Right cardiac atrium (tissue), 5 donors: ENCODE data around the gene LRRC1. TPM values are rescaled to one million over a fixed set of nuclear protein-coding genes. Genes with fewer than 3 reads are reported as not detected.
"Not testable (repeated sequence)": the region's sequence is repeated elsewhere in the genome, so short reads cannot be mapped to it uniquely, and the experiment has no call there.

ENCODE experiments used
- ATAC-seq, 2 donors: fragments of 200-7000 bp; cut with Tn5 transposase; one replicate each; pipeline versions ENCODE4 v1.8.0 to v1.9.1; 2020; ENCODE audit warnings: moderate library complexity in 2 of 2, mild to moderate bottlenecking in 1 of 2
- DNase-seq, 3 donors: peaks; one replicate each; pipeline ENCODE4 v3.0.0-alpha.2; 2020
- H3K27ac ChIP-seq: one replicate; pipeline ENCODE4 v1.5.1; 2013; ENCODE audit warnings: mild to moderate bottlenecking, low read length, control low read depth, moderate library complexity
- H3K27me3 ChIP-seq: one replicate; pipeline ENCODE4 v1.6.1; 2013; ENCODE audit not compliant: control insufficient read depth, insufficient read depth
- H3K4me1 ChIP-seq: one replicate; pipeline ENCODE4 v1.6.1; 2013; ENCODE audit warnings: low read length; ENCODE audit not compliant: control insufficient read depth, insufficient read depth
- H3K4me3 ChIP-seq: one replicate; pipeline ENCODE4 v1.5.1; 2013; ENCODE audit warnings: low read length, control low read depth
- H3K9me3 ChIP-seq: one replicate; pipeline ENCODE4 v1.6.1; 2013; ENCODE audit warnings: low read length; ENCODE audit not compliant: control insufficient read depth
- WGBS: extraction: QIAGEN DNeasy Blood & Tissue Kit; methylation state at CpG from one replicate; pipeline ENCODE4 v1.1.7; 2013; 5-methylcytosine and 5-hydroxymethylcytosine counted together
- intact Hi-C, 4 donors: fragments of 100-400 bp; cut with DNase I; formaldehyde crosslinking; loops; one replicate each; pipeline versions ENCODE4 v1.11.0 to v1.14.0; 2022 to 2023
- polyA plus RNA-seq: library from polyadenylated mRNA; stranded (reverse); fragments of 200-250 nt; gene quantifications from one replicate; pipeline ENCODE4 v1.2.3, GENCODE V29; 2013
- total RNA-seq, 4 donors: library from RNA; stranded (reverse); fragmentation: NEBNext Ultra II Directional; extraction: Animal tissue kit (Norgen Biotek cat#: 25700); gene quantifications; one replicate each; pipeline ENCODE4 v1.2.1, GENCODE V29; 2021
- donor health status: healthy with polysubstance abuse.
- donor health status: DM: no; HTN: yes; CAD: no.
- donor health status: DM: no; HTN: no; CAD: no.
- donor health status: DM: no; HTN: yes; CAD: no; lungs with severe emphysema.
- donor health status: DM: yes; HTN: yes; CAD: no.

LRRC1 gene
- total and polyA plus RNA-seq, 5 donors: 1.9 to 3.6 (median 3.2) TPM

- no peak overlapping the region for H3K27ac ChIP-seq
- H3K9me3 ChIP-seq: no peaks in the 10 kb centered on the region
- ATAC-seq (no peak), DNase-seq (no peak)
- no peaks in the 10 kb centered on the region for H3K4me1 ChIP-seq
- intact Hi-C loops: no loop called here
- H3K27me3 ChIP-seq: no peaks in the 10 kb centered on the region
- no peak overlapping the region for H3K4me3 ChIP-seq
Measured at GRCh38 chr6:53802582-53802981, 7.8 kb downstream of the LRRC1 start.

GRCh38 chr6:53803081-53803860 is 8.5 kb downstream of the LRRC1 start:
- H3K4me1 ChIP-seq: peaks cover 3% of the 10 kb centered on the region
- DNase-seq (no peak), ATAC-seq (no peak)
- H3K4me3 ChIP-seq: no peak overlapping the region
- no peak overlapping the region for H3K27ac ChIP-seq
- H3K9me3 ChIP-seq: no peaks in the 10 kb centered on the region
- intact Hi-C loops: no loop called here
- no peaks in the 10 kb centered on the region for H3K27me3 ChIP-seq
- 71% methylated on average over 6 of the region's 6 CpGs for WGBS

GRCh38 chr6:53805016-53805415 is 10.2 kb downstream of the LRRC1 start:
- no peak for DNase-seq
- intact Hi-C loops: no loop called here
- Histone ChIP-seq H3K4me3 (no peak overlapping the region), H3K9me3 (no peaks in the 10 kb centered on the region), H3K27ac (no peak overlapping the region), H3K27me3 (no peaks in the 10 kb centered on the region), H3K4me1 (peaks cover 3% of the 10 kb centered on the region)
- no peak for ATAC-seq
- WGBS: 66% methylated on average over 7 of the region's 7 CpGs

GRCh38 chr6:53805725-53806124 is 10.9 kb downstream of the LRRC1 start:
- H3K4me1 ChIP-seq: peaks cover 3% of the 10 kb centered on the region
- no peak overlapping the region for H3K27ac ChIP-seq
- intact Hi-C loops: no loop called here
- H3K9me3 ChIP-seq: no peaks in the 10 kb centered on the region
- DNase-seq (no peak), ATAC-seq (no peak)
- H3K27me3 ChIP-seq: no peaks in the 10 kb centered on the region
- 75% methylated on average over 4 of the region's 4 CpGs for WGBS
- H3K4me3 ChIP-seq: no peak overlapping the region

GRCh38 chr6:53807606-53808005 is 12.8 kb downstream of the LRRC1 start:
- H3K9me3 ChIP-seq, intact Hi-C loops, H3K27me3 ChIP-seq, H3K4me3 ChIP-seq, ATAC-seq, H3K4me1 ChIP-seq, H3K27ac ChIP-seq, DNase-seq: not testable (repeated sequence)
- 94% methylated on average over 6 of the region's 6 CpGs for WGBS

- Histone ChIP-seq H3K4me1 (peaks cover 5% of the 10 kb centered on the region), H3K27ac (no peak overlapping the region), H3K4me3 (no peak overlapping the region), H3K9me3 (no peaks in the 10 kb centered on the region), H3K27me3 (no peaks in the 10 kb centered on the region)
- DNase-seq: no peak
- ATAC-seq: peak in 1 of 2 donors; percentile 32
- intact Hi-C loops: no loop called here
Measured at GRCh38 chr6:53808302-53808881, 13.6 kb downstream of the LRRC1 start.

GRCh38 chr6:53809691-53810090 is 14.9 kb downstream of the LRRC1 start:
- no peak overlapping the region for H3K4me3 ChIP-seq
- WGBS: 90% methylated on average over 3 of the region's 3 CpGs

GRCh38 chr6:53811082-53811481 is 16.3 kb downstream of the LRRC1 start:
- intact Hi-C loops: no loop called here
- no peak for DNase-seq

More at GRCh38 chr6:53809691-53810090, 14.9 kb downstream of the LRRC1 start:
- intact Hi-C loops: no loop called here
- no peak for DNase-seq
- Histone ChIP-seq H3K27ac (no peak overlapping the region), H3K4me1 (peaks cover 5% of the 10 kb centered on the region), H3K27me3 (no peaks in the 10 kb centered on the region), H3K9me3 (no peaks in the 10 kb centered on the region)
- no peak for ATAC-seq

GRCh38 chr6:53811746-53812145 is 16.9 kb downstream of the LRRC1 start:
- H3K27me3 ChIP-seq: no peaks in the 10 kb centered on the region
- no peak overlapping the region for H3K4me3 ChIP-seq
- DNase-seq (no peak), ATAC-seq (peak in 1 of 2 donors; percentile 13)
- 84% methylated on average over 5 of the region's 5 CpGs for WGBS
- no peak overlapping the region for H3K27ac ChIP-seq
- intact Hi-C loops: no loop called here
- H3K4me1 ChIP-seq: peaks cover 5% of the 10 kb centered on the region
- no peaks in the 10 kb centered on the region for H3K9me3 ChIP-seq

More at GRCh38 chr6:53811082-53811481, 16.3 kb downstream of the LRRC1 start:
- Histone ChIP-seq H3K27me3 (no peaks in the 10 kb centered on the region), H3K4me1 (peaks cover 5% of the 10 kb centered on the region), H3K27ac (no peak overlapping the region), H3K4me3 (no peak overlapping the region), H3K9me3 (no peaks in the 10 kb centered on the region)
- peak; percentile 52 to 53 for ATAC-seq
- 41% methylated on average over 4 of the region's 4 CpGs for WGBS

GRCh38 chr6:53813096-53813495 is 18.3 kb downstream of the LRRC1 start:
- WGBS: 98% methylated on average over 1 of the region's 1 CpG
- intact Hi-C loops: no loop called here

GRCh38 chr6:53813801-53814200 is 19.0 kb downstream of the LRRC1 start:
- Histone ChIP-seq H3K27me3 (no peaks in the 10 kb centered on the region), H3K4me1 (peaks cover 2% of the 10 kb centered on the region), H3K27ac (no peak overlapping the region), H3K9me3 (no peaks in the 10 kb centered on the region), H3K4me3 (no peak overlapping the region)
- intact Hi-C loops: no loop called here
- 69% methylated on average over 1 of the region's 1 CpG for WGBS
- no peak for ATAC-seq
- DNase-seq: no peak

More at GRCh38 chr6:53813096-53813495, 18.3 kb downstream of the LRRC1 start:
- no peaks in the 10 kb centered on the region for H3K27me3 ChIP-seq
- H3K9me3 ChIP-seq: no peaks in the 10 kb centered on the region
- DNase-seq (no peak), ATAC-seq (no peak)
- no peak overlapping the region for H3K4me3 ChIP-seq
- no peak overlapping the region for H3K27ac ChIP-seq
- H3K4me1 ChIP-seq: peaks cover 2% of the 10 kb centered on the region
